Measurements from ENCODE around the gene COL16A1.

- TF ChIP-seq POLR2A (IDR thresholded peaks at IDR 0.05) (no peak), CTCF (IDR thresholded peaks at IDR 0.05) (no peak)
These were observed 71.2 kb downstream of the COL16A1 start for GRCh38 chr1:31632649-31633048.

All from lower leg skin (tissue), 3 donors.